ENCODE data around the gene CPAMD8. TPM values are rescaled to one million over a fixed set of nuclear protein-coding genes. Genes with fewer than 3 reads are reported as not detected.

Gene CPAMD8
- total RNA-seq, 1 experiment from 2014 or later: 0.20 TPM

- DNase-seq (ENCODE audit: low read depth, low spot score) (no peak), ATAC-seq (no peak)
- no peaks in the 10 kb centered on the region for H3K9me3 ChIP-seq (ENCODE audit: control insufficient read depth in 1 of 2, insufficient read depth in 1 of 2, low read depth in 1 of 2, low read length in 2 of 2)
- no TSS peak for BruUV-seq (replicated peaks)
- H3K9ac ChIP-seq (ENCODE audit: low read length): no peak overlapping the region
- H3K27ac ChIP-seq (ENCODE audit: low read depth, low read length): no peak overlapping the region
- no peaks in the 10 kb centered on the region for H3K9me2 ChIP-seq (ENCODE audit: insufficient read depth)
- no peak for TF ChIP-seq ZBTB33 (IDR thresholded peaks at IDR 0.05; ENCODE audit: extremely low read depth, insufficient replicate concordance, low read length)
- TF ChIP-seq EZH2 (IDR thresholded peaks at IDR 0.05): no peak
- TF ChIP-seq CEBPB (IDR thresholded peaks at IDR 0.05; ENCODE audit: low read depth): no peak
- TF ChIP-seq SP1 (IDR thresholded peaks at IDR 0.05; ENCODE audit: low read depth): no peak
- H3K4me2 ChIP-seq (ENCODE audit: low read length): no peak overlapping the region
- CTCF ChIA-PET: no interaction called here
- H3K27me3 ChIP-seq (ENCODE audit: insufficient read depth, low read length): no peaks in the 10 kb centered on the region
- RAD21 ChIA-PET (ENCODE audit: low non-redundant PET in 1 of 2, low total read pairs in 2 of 2, uncharacterized antibody in 2 of 2, unreplicated experiment in 2 of 2): no interaction called here
- POLR2A ChIA-PET: interaction anchor here (0.5 kb wide), 1 partner anchor 8 kb away, joined by 3 read pairs; no protein-coding TSS in a partner anchor
- H3K4me3 ChIP-seq (replicated peaks in 1 of 2; ENCODE audit: low read depth in 1 of 2, low read length in 2 of 2): no peak overlapping the region
- no peaks in the 10 kb centered on the region for H3K36me3 ChIP-seq (ENCODE audit: control insufficient read depth in 1 of 2, insufficient read depth in 2 of 2, low read length in 2 of 2)
- no peaks in the 10 kb centered on the region for H3K79me2 ChIP-seq (ENCODE audit: insufficient read depth, low read length)
- no peaks in the 10 kb centered on the region for H4K20me1 ChIP-seq (ENCODE audit: insufficient read depth)
- H2AFZ ChIP-seq (ENCODE audit: low read depth, low read length, poor library complexity, severe bottlenecking): no peak overlapping the region
- H3K4me1 ChIP-seq (ENCODE audit: control insufficient read depth in 1 of 2, insufficient read depth in 2 of 2, low read length in 2 of 2): no peaks in the 10 kb centered on the region
- intact Hi-C loops (cut with micrococcal nuclease): no loop called here
These were observed 10.6 kb upstream of the CPAMD8 start for GRCh38 chr19:17037184-17037583.

- no peaks in the 10 kb centered on the region for H4K20me1 ChIP-seq (ENCODE audit: insufficient read depth)
- no peaks in the 10 kb centered on the region for H3K9me2 ChIP-seq (ENCODE audit: insufficient read depth)
These were observed 10.0 kb upstream of the CPAMD8 start for GRCh38 chr19:17036640-17037039.

More at GRCh38 chr19:17036640-17037039, 10.0 kb upstream of the CPAMD8 start:
- BruUV-seq (replicated peaks): no TSS peak
- no peaks in the 10 kb centered on the region for H3K9me3 ChIP-seq (ENCODE audit: control insufficient read depth in 1 of 2, insufficient read depth in 1 of 2, low read depth in 1 of 2, low read length in 2 of 2)
- DNase-seq (ENCODE audit: low read depth, low spot score) (no peak), ATAC-seq (no peak)
- H3K9ac ChIP-seq (ENCODE audit: low read length): no peak overlapping the region
- no peak overlapping the region for H3K4me3 ChIP-seq (replicated peaks in 1 of 2; ENCODE audit: low read depth in 1 of 2, low read length in 2 of 2)
- POLR2A ChIA-PET: interaction anchor here (0.5 kb wide), 1 partner anchor 8 kb away, joined by 3 read pairs; no protein-coding TSS in a partner anchor
- RAD21 ChIA-PET (ENCODE audit: low non-redundant PET in 1 of 2, low total read pairs in 2 of 2, uncharacterized antibody in 2 of 2, unreplicated experiment in 2 of 2): no interaction called here
- H3K36me3 ChIP-seq (ENCODE audit: control insufficient read depth in 1 of 2, insufficient read depth in 2 of 2, low read length in 2 of 2): no peaks in the 10 kb centered on the region
- H3K27me3 ChIP-seq (ENCODE audit: insufficient read depth, low read length): no peaks in the 10 kb centered on the region
- TF ChIP-seq REST (IDR thresholded peaks at IDR 0.05; ENCODE audit: low read depth): no peak
- no peak for TF ChIP-seq ZNF274 (IDR thresholded peaks at IDR 0.05; ENCODE audit: low read depth, low read length)
- no peak for TF ChIP-seq YY1 (IDR thresholded peaks at IDR 0.05; ENCODE audit: extremely low read depth, insufficient replicate concordance, low read depth, low read length)
- TF ChIP-seq EZH2phosphoT487 (IDR thresholded peaks at IDR 0.05; ENCODE audit: borderline replicate concordance): no peak
- no peak for TF ChIP-seq FOSL1 (IDR thresholded peaks at IDR 0.05; ENCODE audit: low read depth)
- no peak for TF ChIP-seq EGR1 (IDR thresholded peaks at IDR 0.05; ENCODE audit: low read depth)
- no peak for TF ChIP-seq SIN3A (IDR thresholded peaks at IDR 0.05; ENCODE audit: low read depth)
- TF ChIP-seq ELF1 (IDR thresholded peaks at IDR 0.05; ENCODE audit: borderline replicate concordance, low read depth): no peak
- no peak for TF ChIP-seq POLR2A (IDR thresholded peaks at IDR 0.05; ENCODE audit: borderline replicate concordance, extremely low read depth, insufficient read depth, insufficient read length)
- H3K4me2 ChIP-seq (ENCODE audit: low read length): no peak overlapping the region
- H3K27ac ChIP-seq (ENCODE audit: low read depth, low read length): no peak overlapping the region
- intact Hi-C loops (cut with micrococcal nuclease): no loop called here
- CTCF ChIA-PET: no interaction called here
- no peak overlapping the region for H2AFZ ChIP-seq (ENCODE audit: low read depth, low read length, poor library complexity, severe bottlenecking)
- H3K79me2 ChIP-seq (ENCODE audit: insufficient read depth, low read length): no peaks in the 10 kb centered on the region
- H3K4me1 ChIP-seq (ENCODE audit: control insufficient read depth in 1 of 2, insufficient read depth in 2 of 2, low read length in 2 of 2): no peaks in the 10 kb centered on the region
